Measurements from ENCODE around the gene OR13C8.
"Not testable (repeated sequence)": the region's sequence is repeated elsewhere in the genome, so short reads cannot be mapped to it uniquely, and the experiment has no call there.

Gene OR13C8

GRCh38 chr9:104568868-104569267 is at the start of gene OR13C8:
Gene OR13C8, plus strand, starts transcription at chr9:104569168. Its CDS starts 0 bp downstream, at chr9:104569168.
- in situ Hi-C loops (cut with HindIII; ENCODE audit: low sequenced_read_pairs), result no loop called here

- in situ Hi-C loops (cut with HindIII; ENCODE audit: low sequenced_read_pairs), result not testable (repeated sequence)
These were observed 48.7 kb upstream of the OR13C8 start for GRCh38 chr9:104520241-104520640.

- in situ Hi-C loops (cut with HindIII; ENCODE audit: low sequenced_read_pairs), result no loop called here
These were observed 41.9 kb upstream of the OR13C8 start, which contains the start of gene OR13C4 for GRCh38 chr9:104527109-104527508. Gene OR13C4, minus strand, starts transcription at chr9:104527209. Its CDS starts 0 bp downstream, at chr9:104527209.

- in situ Hi-C loops (cut with HindIII; ENCODE audit: low sequenced_read_pairs), result no loop called here
These were observed 32.2 kb upstream of the OR13C8 start, which contains the start of gene OR13C3 for GRCh38 chr9:104536756-104537155. Gene OR13C3, minus strand, starts transcription at chr9:104536856. Its CDS starts 133 bp downstream, at chr9:104536723.

GRCh38 chr9:104539275-104539674 is 29.7 kb upstream of the OR13C8 start:
- in situ Hi-C loops (cut with HindIII; ENCODE audit: low sequenced_read_pairs), result no loop called here

- in situ Hi-C loops (cut with HindIII; ENCODE audit: low sequenced_read_pairs), result no loop called here
These were observed 24.3 kb upstream of the OR13C8 start for GRCh38 chr9:104544644-104545043.

- in situ Hi-C loops (cut with HindIII; ENCODE audit: low sequenced_read_pairs), result no loop called here
These were observed 15.7 kb upstream of the OR13C8 start for GRCh38 chr9:104553261-104553660.

- in situ Hi-C loops (cut with HindIII; ENCODE audit: low sequenced_read_pairs), result no loop called here
These were observed 13.4 kb upstream of the OR13C8 start for GRCh38 chr9:104555521-104555920.

- in situ Hi-C loops (cut with HindIII; ENCODE audit: low sequenced_read_pairs), result no loop called here
These were observed 11.9 kb upstream of the OR13C8 start for GRCh38 chr9:104556830-104557634.

- in situ Hi-C loops (cut with HindIII; ENCODE audit: low sequenced_read_pairs), result no loop called here
These were observed 4.6 kb upstream of the OR13C8 start for GRCh38 chr9:104564358-104564757.

- in situ Hi-C loops (cut with HindIII; ENCODE audit: low sequenced_read_pairs), result no loop called here
These were observed 3.6 kb downstream of the OR13C8 start for GRCh38 chr9:104572612-104573011.

- in situ Hi-C loops (cut with HindIII; ENCODE audit: low sequenced_read_pairs), result no loop called here
These were observed 6.5 kb downstream of the OR13C8 start for GRCh38 chr9:104575456-104575855.

- in situ Hi-C loops (cut with HindIII; ENCODE audit: low sequenced_read_pairs), result no loop called here
These were observed 8.3 kb downstream of the OR13C8 start for GRCh38 chr9:104577263-104577662.

- in situ Hi-C loops (cut with HindIII; ENCODE audit: low sequenced_read_pairs), result no loop called here
These were observed 11.6 kb downstream of the OR13C8 start for GRCh38 chr9:104580562-104580961.

- in situ Hi-C loops (cut with HindIII; ENCODE audit: low sequenced_read_pairs), result no loop called here
These were observed 17.7 kb downstream of the OR13C8 start for GRCh38 chr9:104586496-104587180.

- in situ Hi-C loops (cut with HindIII; ENCODE audit: low sequenced_read_pairs), result no loop called here
These were observed 20.7 kb downstream of the OR13C8 start for GRCh38 chr9:104589626-104590025.

- in situ Hi-C loops (cut with HindIII; ENCODE audit: low sequenced_read_pairs), result not testable (repeated sequence)
These were observed 29.8 kb downstream of the OR13C8 start for GRCh38 chr9:104598749-104599148.

- in situ Hi-C loops (cut with HindIII; ENCODE audit: low sequenced_read_pairs), result not testable (repeated sequence)
These were observed 30.3 kb downstream of the OR13C8 start, which contains the start of gene OR13C5 for GRCh38 chr9:104599313-104599712. Gene OR13C5, minus strand, starts transcription at chr9:104599413. Its CDS starts 0 bp downstream, at chr9:104599413.

- in situ Hi-C loops (cut with HindIII; ENCODE audit: low sequenced_read_pairs), result no loop called here
These were observed 35.8 kb downstream of the OR13C8 start for GRCh38 chr9:104604801-104605200.

- in situ Hi-C loops (cut with HindIII; ENCODE audit: low sequenced_read_pairs), result not testable (repeated sequence)
These were observed 36.6 kb downstream of the OR13C8 start, which contains the start of gene OR13C2 for GRCh38 chr9:104605527-104605926. Gene OR13C2, minus strand, starts transcription at chr9:104605627. Its CDS starts 0 bp downstream, at chr9:104605627.

GRCh38 chr9:104606152-104606551 is 37.2 kb downstream of the OR13C8 start:
- in situ Hi-C loops (cut with HindIII; ENCODE audit: low sequenced_read_pairs), result no loop called here

GRCh38 chr9:104608336-104608735 is 39.4 kb downstream of the OR13C8 start:
- in situ Hi-C loops (cut with HindIII; ENCODE audit: low sequenced_read_pairs), result no loop called here

Data from DLD1 (cell line).